ENCODE data around the gene TKT. TPM values are rescaled to one million over a fixed set of nuclear protein-coding genes. Genes with fewer than 3 reads are reported as not detected.

Gene TKT
- total and polyA plus RNA-seq, 2 of the 4 experiments (the other 2 are of a cell fraction) = 280 to 349 TPM

GRCh38 chr3:53248161-53248560 is 7.7 kb downstream of the TKT start:
- Histone ChIP-seq H3K79me1 (ENCODE audit: low read depth in 1 of 2, low read length in 2 of 2) (peaks cover 0 to 64% of the 10 kb centered on the region in 2 experiments; a peak in 2 of 4 replicates), H3K23ac (ENCODE audit: low read depth, low read length) (no peak overlapping the region)

More at GRCh38 chr3:53248161-53248560, 7.7 kb downstream of the TKT start:
- ChIA-PET POLR2A (ENCODE audit: unreplicated experiment) (no interaction called here), CTCF (no interaction called here)
- Histone ChIP-seq H3K27ac (ENCODE audit: insufficient read depth, low read length) (no peak overlapping the region), H3K9me3 (ENCODE audit: control insufficient read depth, insufficient read depth, low read length) (no peaks in the 10 kb centered on the region), H4K91ac (ENCODE audit: insufficient read depth, low read depth, low read length) (no peak overlapping the region), H2AFZ (replicated peaks; ENCODE audit: low read length, poor library complexity) (no peak overlapping the region), H3K27me3 (ENCODE audit: control insufficient read depth, insufficient read depth, low read length) (no peaks in the 10 kb centered on the region), H2AK5ac (ENCODE audit: low read depth, low read length) (no peak overlapping the region), H3K9me1 (ENCODE audit: insufficient read depth, low read length) (peaks cover 26% of the 10 kb centered on the region), H2BK5ac (ENCODE audit: low read depth, low read length, poor library complexity, severe bottlenecking) (no peak overlapping the region), H3K4ac (ENCODE audit: low read depth, low read length) (no peak overlapping the region), H3K4me3 (ENCODE audit: insufficient read depth, low read depth, low read length) (no peak overlapping the region), H3K14ac (replicated peaks; ENCODE audit: low read depth, low read length) (no peak overlapping the region), H3K4me1 (ENCODE audit: control insufficient read depth, insufficient read depth, low read length) (peaks cover 28% of the 10 kb centered on the region), H3K4me2 (ENCODE audit: low read depth, low read length) (no peak overlapping the region), H3K18ac (ENCODE audit: low read depth, low read length) (no peak overlapping the region), H4K8ac (ENCODE audit: low read depth in 2 of 2, low read length in 2 of 2) (no peak overlapping the region), H3K56ac (ENCODE audit: extremely low read depth, insufficient read depth, low read length) (no peak overlapping the region), H2BK15ac (ENCODE audit: low read depth, low read length) (no peak overlapping the region), H4K5ac (ENCODE audit: low read depth, low read length) (no peak overlapping the region), H2AK9ac (replicated peaks; ENCODE audit: low read depth, low read length, poor library complexity) (no peak overlapping the region), H2BK20ac (ENCODE audit: low read depth, low read length) (no peak overlapping the region), H2BK120ac (ENCODE audit: low read depth, low read length) (no peak overlapping the region), H4K20me1 (ENCODE audit: insufficient read depth, low read length) (peaks cover 100% of the 10 kb centered on the region), H3K36me3 (ENCODE audit: control insufficient read depth, insufficient read depth, low read length) (peaks cover 22% of the 10 kb centered on the region), H3K9ac (ENCODE audit: low read depth, low read length) (no peak overlapping the region)
- dilution Hi-C loops (cut with HindIII; ENCODE audit: low sequenced_read_pairs, unreplicated experiment) (no loop called here), intact Hi-C loops (cut with micrococcal nuclease) (no loop called here), in situ Hi-C loops (cut with MboI; ENCODE audit: low sequenced_read_pairs) (no loop called here)
- no peak for TF ChIP-seq FOS (IDR thresholded peaks at IDR 0.05; ENCODE audit: low read depth, low read length)
- no peak for TF ChIP-seq CEBPB (IDR thresholded peaks at IDR 0.05; ENCODE audit: low read depth, low read length)
- TF ChIP-seq MAFK (IDR thresholded peaks at IDR 0.05; ENCODE audit: low read depth, low read length) = no peak
- no peak for TF ChIP-seq USF2 (IDR thresholded peaks at IDR 0.05; ENCODE audit: low read depth, low read length)
- no peak for TF ChIP-seq MXI1 (IDR thresholded peaks at IDR 0.05; ENCODE audit: borderline replicate concordance, low read depth, low read length)
- TF ChIP-seq RCOR1 (IDR thresholded peaks at IDR 0.05; ENCODE audit: insufficient replicate concordance, low read length) = no peak
- TF ChIP-seq RFX5 (IDR thresholded peaks at IDR 0.05; ENCODE audit: low read depth, low read length) = no peak
- no peak for TF ChIP-seq MAZ (IDR thresholded peaks at IDR 0.05; ENCODE audit: borderline replicate concordance, low read depth, low read length)
- TF ChIP-seq SMC3 (IDR thresholded peaks at IDR 0.05; ENCODE audit: low read depth, low read length) = no peak
- no peak for TF ChIP-seq CTCF (conservative IDR thresholded peaks at IDR 0.05; ENCODE audit: low read depth, low read length)
- TF ChIP-seq ELK1 (IDR thresholded peaks at IDR 0.05; ENCODE audit: borderline replicate concordance, low read depth, low read length) = no peak
- TF ChIP-seq BHLHE40 (IDR thresholded peaks at IDR 0.05; ENCODE audit: low read depth, low read length) = no peak
- TF ChIP-seq NFE2L2 (IDR thresholded peaks at IDR 0.05; ENCODE audit: low read depth, low read length) = no peak
- BruUV-seq (replicated peaks) = no TSS peak
- whole genome bisulfite sequencing, 2 experiments (ENCODE audit: extremely low coverage in 2 of 2, insufficient read length in 1 of 2) = 93% methylated on average over 2 of the region's 6 CpGs; no CpG with 5 or more reads in 1 of the 2 experiments
- no peak for DNase-seq
- ATAC-seq (ENCODE audit: low read depth) = no peak

Measured in IMR-90 (cell line).